Peyer's patch (tissue), 4 donors: ENCODE measurements around the gene SSRP1.

Experiments used
- POLR2A ChIP-seq, 2 donors: fragments of 450-650 bp; IDR thresholded peaks; one replicate each; pipeline ENCODE4 v1.5.1; 2017; ENCODE audit warnings: antibody characterized with exemption in 2 of 2, mild to moderate bottlenecking in 2 of 2, moderate library complexity in 2 of 2
- TF ChIP-seq, protein P1 (sequence below), 6 experiments: fragments of 450-650 bp in 4 of 6; fragments of 200-600 bp in 2 of 6; sonication (generic) in 1 of 6; IDR thresholded peaks; one replicate each; pipeline ENCODE4 v1.5.1; 2017 to 2019; ENCODE audit warnings: antibody characterized with exemption in 6 of 6, mild to moderate bottlenecking in 3 of 6, moderate library complexity in 1 of 6

GRCh38 chr11:57306161-57306876 is 29.4 kb downstream of the SSRP1 start:
- no peak for TF ChIP-seq POLR2A (IDR thresholded peaks at IDR 0.05)
- TF ChIP-seq, protein P1, sequence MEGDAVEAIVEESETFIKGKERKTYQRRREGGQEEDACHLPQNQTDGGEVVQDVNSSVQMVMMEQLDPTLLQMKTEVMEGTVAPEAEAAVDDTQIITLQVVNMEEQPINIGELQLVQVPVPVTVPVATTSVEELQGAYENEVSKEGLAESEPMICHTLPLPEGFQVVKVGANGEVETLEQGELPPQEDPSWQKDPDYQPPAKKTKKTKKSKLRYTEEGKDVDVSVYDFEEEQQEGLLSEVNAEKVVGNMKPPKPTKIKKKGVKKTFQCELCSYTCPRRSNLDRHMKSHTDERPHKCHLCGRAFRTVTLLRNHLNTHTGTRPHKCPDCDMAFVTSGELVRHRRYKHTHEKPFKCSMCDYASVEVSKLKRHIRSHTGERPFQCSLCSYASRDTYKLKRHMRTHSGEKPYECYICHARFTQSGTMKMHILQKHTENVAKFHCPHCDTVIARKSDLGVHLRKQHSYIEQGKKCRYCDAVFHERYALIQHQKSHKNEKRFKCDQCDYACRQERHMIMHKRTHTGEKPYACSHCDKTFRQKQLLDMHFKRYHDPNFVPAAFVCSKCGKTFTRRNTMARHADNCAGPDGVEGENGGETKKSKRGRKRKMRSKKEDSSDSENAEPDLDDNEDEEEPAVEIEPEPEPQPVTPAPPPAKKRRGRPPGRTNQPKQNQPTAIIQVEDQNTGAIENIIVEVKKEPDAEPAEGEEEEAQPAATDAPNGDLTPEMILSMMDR (IDR thresholded peaks at IDR 0.05): no peak
